Measurements from ENCODE around the gene UGT1A7. TPM values are rescaled to one million over a fixed set of nuclear protein-coding genes. Genes with fewer than 3 reads are reported as not detected.
A peak's percentile ranks its signal among the peaks of the same experiment; 100 is the strongest.
"Not testable (repeated sequence)": the region's sequence is repeated elsewhere in the genome, so short reads cannot be mapped to it uniquely, and the experiment has no call there.

The UGT1A7 gene
- total RNA-seq, 1 donor from 2014 or later: not detected

- no peak for ATAC-seq
- intact Hi-C loops (cut with DNase I): no loop called here
- no peak for DNase-seq (ENCODE audit: missing footprints)
These were observed 25.0 kb downstream of the UGT1A7 start for GRCh38 chr2:233706720-233707119.

DNA sequence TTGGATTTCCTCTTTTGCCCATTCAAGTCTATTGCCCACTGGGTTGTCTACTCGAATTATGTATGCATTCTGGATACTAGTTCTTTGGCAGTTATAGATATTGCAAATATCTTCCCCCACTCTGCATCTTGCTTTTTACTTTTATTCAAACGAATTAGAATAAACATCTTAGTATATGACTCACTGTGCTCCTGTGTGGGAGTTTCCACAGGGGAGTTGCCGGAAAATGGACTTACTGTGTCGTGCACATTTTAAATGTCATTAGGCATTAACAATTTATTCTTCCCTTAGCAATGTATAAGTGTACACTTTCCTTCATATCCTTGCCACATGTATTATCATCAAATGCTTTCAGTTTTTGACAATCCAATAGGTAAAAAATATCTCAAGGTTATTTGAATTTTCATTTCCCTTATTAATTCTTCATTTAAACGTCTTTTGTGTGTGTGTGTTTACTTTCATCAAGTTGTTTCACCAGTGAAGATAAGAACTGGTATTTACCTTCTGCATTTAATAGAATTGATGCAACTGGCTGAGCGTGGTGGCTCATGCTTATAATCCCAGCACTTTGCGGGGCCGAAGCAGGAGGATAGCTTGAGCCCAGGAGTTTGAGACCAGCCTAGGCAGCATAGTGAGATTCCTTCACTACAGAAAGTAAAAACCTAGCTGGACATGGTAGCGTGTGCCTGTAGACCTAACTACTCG lies 26.4 kb downstream of the UGT1A7 start:
- ATAC-seq: no peak
- intact Hi-C loops (cut with DNase I): no loop called here

DNA sequence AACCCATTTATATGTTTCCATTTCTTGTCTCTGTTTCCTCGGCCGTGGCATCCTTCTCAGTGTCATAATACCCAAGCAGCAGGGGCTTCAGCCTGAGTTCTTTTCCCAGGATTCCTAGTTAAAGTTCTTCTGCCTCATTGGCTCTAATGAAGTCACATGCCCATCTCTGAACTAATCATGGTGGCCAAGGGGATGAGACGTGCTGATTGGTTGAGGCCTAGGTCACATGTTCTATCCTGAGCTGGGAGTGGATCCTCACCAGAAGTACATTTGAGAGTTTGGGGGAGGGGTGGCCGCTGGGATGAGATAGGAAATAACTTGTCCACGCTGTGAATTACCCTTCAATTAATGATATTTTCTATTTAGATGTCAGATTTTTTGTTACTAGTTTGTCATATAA lies 27.2 kb downstream of the UGT1A7 start:
- ATAC-seq: no peak
- no peak for DNase-seq (ENCODE audit: missing footprints)
- intact Hi-C loops (cut with DNase I): no loop called here

More for the DNA sequence above, 26.4 kb downstream of the UGT1A7 start:
- no peak for DNase-seq (ENCODE audit: missing footprints)

DNA sequence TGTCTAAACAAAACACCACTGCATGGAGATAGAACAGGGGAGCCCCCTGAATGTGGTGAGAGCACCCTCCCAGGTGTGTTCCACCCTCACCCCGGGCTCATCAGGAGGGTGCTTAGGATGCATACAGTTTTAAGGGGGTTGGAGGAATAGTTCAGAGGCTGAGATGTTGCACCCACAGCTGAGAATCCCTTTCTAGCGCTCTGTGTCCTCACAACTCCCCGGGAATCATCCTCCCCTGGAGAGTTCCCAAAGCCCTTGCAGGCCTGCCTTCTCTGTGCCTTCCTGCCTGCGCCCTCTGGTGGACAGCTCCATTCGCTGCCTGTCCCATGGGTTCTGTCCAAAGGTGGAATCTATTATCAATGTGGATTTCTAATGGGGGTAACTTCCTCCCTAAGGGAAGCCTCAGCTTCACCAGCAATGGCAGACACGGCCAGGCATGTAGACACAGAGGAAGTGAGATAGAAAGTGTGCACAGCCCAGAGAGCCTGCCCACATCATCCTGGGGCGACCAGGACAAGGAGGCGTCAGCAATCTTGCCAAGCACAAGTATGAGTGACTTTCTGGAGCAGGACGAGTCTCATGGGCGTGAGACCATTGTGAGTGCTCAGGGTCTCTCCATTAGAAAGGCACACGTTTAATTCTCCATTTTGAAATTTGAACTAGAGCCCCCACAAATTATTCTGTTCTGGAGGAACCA lies 29.8 kb downstream of the UGT1A7 start:
- intact Hi-C loops (cut with DNase I): no loop called here
- peak; percentile 68 for ATAC-seq
- no peak for DNase-seq (ENCODE audit: missing footprints)

GRCh38 chr2:233712611-233713261 lies 31.0 kb downstream of the UGT1A7 start, which contains the start of gene UGT1A5:
UGT1A5 (plus strand) TSS chr2:233712907; CDS start chr2:233712992, 85 bp downstream.
- intact Hi-C loops (cut with DNase I): no loop called here
- ATAC-seq: no peak

GRCh38 chr2:233713262-233713615 lies 31.5 kb downstream of the UGT1A7 start:
- ATAC-seq (no peak), DNase-seq (ENCODE audit: missing footprints) (no peak)
- intact Hi-C loops (cut with DNase I): no loop called here

More at GRCh38 chr2:233712611-233713261, 31.0 kb downstream of the UGT1A7 start, which contains the start of gene UGT1A5:
- DNase-seq (ENCODE audit: missing footprints): no peak

DNA sequence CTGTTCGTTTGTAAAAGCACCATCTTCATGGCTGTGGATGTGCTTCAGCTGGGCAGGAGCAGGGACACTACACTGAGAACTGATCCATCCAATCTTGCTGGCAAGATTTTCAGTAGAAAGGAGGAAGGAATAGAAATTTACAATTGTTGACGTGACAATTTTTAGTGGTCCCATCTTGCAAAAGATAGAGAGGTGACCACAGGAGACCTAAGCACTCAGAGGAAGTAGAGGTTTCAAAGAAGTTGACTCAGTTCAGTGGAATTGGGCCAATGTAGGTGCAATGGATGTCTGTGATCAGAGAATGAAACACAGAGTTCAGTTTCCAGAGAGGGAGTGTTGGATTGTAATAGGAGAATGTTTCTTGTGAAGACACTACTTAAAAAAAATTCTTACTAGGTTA lies 32.4 kb downstream of the UGT1A7 start:
- no peak for ATAC-seq
- intact Hi-C loops (cut with DNase I): no loop called here
- DNase-seq (ENCODE audit: missing footprints): no peak

DNA sequence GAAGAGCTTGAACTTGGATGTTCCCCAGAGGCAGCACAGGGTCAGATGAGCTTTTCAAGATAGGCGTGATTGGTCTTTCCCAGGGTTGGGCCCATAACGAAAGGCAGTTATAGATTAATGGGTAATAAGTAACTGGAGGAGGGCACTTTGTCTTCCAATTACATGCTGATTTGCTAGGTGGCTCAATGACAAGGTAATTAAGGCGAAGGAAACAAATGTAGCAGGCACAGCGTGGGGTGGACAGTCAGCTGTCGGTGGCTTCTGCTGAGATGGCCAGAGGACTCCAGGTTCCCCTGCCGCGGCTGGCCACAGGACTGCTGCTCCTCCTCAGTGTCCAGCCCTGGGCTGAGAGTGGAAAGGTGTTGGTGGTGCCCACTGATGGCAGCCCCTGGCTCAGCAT lies 36.9 kb downstream of the UGT1A7 start, which contains the start of gene UGT1A4:
TSS of gene UGT1A4 (plus strand) at position 185 of the 400 bp plus-strand sequence. CDS start at position 270, 85 bp downstream.
- no peak for ATAC-seq
- intact Hi-C loops (cut with DNase I): no loop called here
- DNase-seq (ENCODE audit: missing footprints): no peak

- no peak for DNase-seq (ENCODE audit: missing footprints)
- intact Hi-C loops (cut with DNase I): no loop called here
- ATAC-seq: no peak
These were observed 47.1 kb downstream of the UGT1A7 start, which contains the start of gene UGT1A3 for GRCh38 chr2:233728723-233729301. UGT1A3 (plus strand) TSS chr2:233729042; CDS start chr2:233729127, 85 bp downstream.

DNA sequence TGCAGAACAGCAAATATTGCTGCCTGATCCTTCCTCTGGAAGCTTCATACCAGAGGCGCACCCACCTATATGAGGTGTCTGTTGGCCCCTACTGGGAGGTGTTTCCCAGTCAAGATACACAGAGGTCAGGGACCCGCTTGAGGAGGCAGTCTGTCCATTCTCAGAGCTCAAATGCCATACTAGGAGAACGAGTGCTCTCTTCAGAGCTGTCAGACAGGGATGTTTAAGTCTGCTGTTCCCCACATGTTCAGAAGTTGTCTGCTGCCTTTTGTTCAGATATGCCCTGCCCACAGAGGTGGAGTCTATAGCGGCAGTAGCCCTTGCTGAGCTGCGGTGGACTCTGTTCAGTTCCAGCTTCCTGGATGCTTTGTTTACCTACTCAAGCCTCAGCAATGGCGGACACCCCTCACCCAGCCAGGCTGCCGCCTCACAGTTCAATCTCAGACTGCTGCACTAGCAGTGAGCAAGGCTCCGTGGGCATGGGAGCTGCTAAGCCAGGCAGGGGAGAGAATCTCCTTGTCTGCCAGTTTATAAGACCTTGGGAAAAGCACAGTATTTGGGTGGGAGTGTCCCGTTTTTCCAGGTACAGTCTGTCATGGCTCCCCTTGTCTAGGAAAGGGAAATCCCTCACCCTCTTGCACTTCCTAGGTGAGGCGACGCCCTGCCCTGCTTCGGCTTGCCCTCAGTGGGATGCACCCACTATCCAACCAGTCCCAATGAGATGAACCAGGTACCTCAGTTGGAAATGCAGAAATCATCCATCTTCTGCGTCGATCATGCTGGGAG lies 55.4 kb downstream of the UGT1A7 start:
- ATAC-seq; intact Hi-C loops (cut with DNase I); DNase-seq (ENCODE audit: missing footprints): not testable (repeated sequence)

DNA sequence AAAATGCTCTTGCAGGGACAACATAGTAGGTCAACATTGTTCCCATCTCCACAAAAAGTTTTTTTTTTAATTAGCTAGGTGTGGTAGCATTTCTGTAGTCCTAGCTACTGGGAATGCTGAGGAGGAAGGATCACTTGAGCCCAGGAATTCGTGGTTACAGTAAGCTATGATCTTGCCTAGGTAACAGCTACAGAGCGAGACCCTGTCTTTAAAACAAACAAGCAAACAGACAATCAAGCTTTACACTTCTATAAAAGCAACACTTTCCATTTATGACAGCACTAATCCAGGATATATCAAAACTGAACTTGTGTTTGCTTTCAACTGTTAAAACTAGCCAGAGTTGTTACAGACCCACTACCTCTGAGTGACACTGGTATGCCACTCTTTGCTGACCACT lies 59.2 kb downstream of the UGT1A7 start:
- DNase-seq (ENCODE audit: missing footprints): no peak
- intact Hi-C loops (cut with DNase I): no loop called here
- no peak for ATAC-seq

- intact Hi-C loops (cut with DNase I): no loop called here
- peak; percentile 58 for DNase-seq (ENCODE audit: missing footprints)
- ATAC-seq: no peak
These were observed 62.0 kb downstream of the UGT1A7 start for GRCh38 chr2:233743464-233744259.

- DNase-seq (ENCODE audit: missing footprints) (no peak), ATAC-seq (no peak)
- intact Hi-C loops (cut with DNase I): no loop called here
These were observed 63.5 kb downstream of the UGT1A7 start for GRCh38 chr2:233745073-233745755.

GRCh38 chr2:233745838-233746237 lies 64.1 kb downstream of the UGT1A7 start:
- intact Hi-C loops (cut with DNase I); ATAC-seq; DNase-seq (ENCODE audit: missing footprints): not testable (repeated sequence)

GRCh38 chr2:233746475-233747282 lies 65.0 kb downstream of the UGT1A7 start:
- intact Hi-C loops (cut with DNase I): no loop called here
- DNase-seq (ENCODE audit: missing footprints): no peak
- no peak for ATAC-seq

DNA sequence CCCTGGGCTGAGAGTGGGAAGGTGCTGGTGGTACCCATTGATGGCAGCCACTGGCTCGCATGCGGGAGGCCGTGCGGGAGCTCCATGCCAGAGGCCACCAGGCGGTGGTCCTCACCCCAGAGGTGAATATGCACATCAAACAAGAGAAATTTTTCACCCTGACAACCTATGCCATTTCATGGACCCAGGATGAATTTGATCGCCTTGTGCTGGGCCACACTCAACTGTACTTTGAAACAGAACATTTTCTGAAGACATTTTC lies 65.5 kb downstream of the UGT1A7 start:
- ATAC-seq (no peak), DNase-seq (ENCODE audit: missing footprints) (no peak)
- intact Hi-C loops (cut with DNase I): no loop called here

DNA sequence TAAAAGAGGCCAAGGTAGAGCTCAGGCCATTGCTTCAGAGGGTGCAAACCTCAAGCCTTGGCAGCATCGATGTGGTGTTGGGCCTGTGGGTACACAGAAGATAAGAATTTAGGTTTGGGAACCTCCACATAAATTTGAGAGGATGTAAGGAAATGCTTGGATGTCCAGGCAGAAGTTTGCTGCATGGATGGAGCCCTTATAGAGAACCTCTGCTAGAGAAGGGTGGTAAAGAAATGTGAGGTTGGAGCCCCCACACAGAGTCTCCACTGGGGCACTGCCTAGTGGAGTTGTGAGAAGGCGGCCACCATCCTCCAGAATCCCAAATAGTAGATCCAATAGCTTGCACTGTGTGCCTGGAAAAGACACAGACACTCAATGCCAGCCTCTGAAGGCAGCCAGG lies 69.0 kb downstream of the UGT1A7 start:
- DNase-seq (ENCODE audit: missing footprints); intact Hi-C loops (cut with DNase I); ATAC-seq: not testable (repeated sequence)
